Endodermal cell (in vitro differentiated cells): Measurements from ENCODE around the gene SIN3B. TPM values are rescaled to one million over a fixed set of nuclear protein-coding genes. Genes with fewer than 3 reads are reported as not detected.

Experiments used
- DNase-seq: peaks from one replicate; pipeline ENCODE4 v3.0.0-alpha.2; 2017
- H3K27ac ChIP-seq: 2 replicates; pipeline ENCODE4 v1.5.1; 2013; ENCODE audit warnings: mild to moderate bottlenecking, low read depth, low read length, moderate library complexity
- H3K27me3 ChIP-seq: 2 replicates; pipeline ENCODE4 v1.6.1; 2013; ENCODE audit warnings: mild to moderate bottlenecking, low read length, moderate library complexity; ENCODE audit not compliant: insufficient read depth, control insufficient read depth, poor library complexity, severe bottlenecking
- H3K36me3 ChIP-seq: 2 replicates; pipeline ENCODE4 v1.7.0; 2013; ENCODE audit warnings: mild to moderate bottlenecking, low read length, moderate library complexity; ENCODE audit not compliant: control insufficient read depth, insufficient read depth
- H3K4me1 ChIP-seq: one replicate; pipeline ENCODE4 v1.7.0; 2013; ENCODE audit warnings: low read length; ENCODE audit not compliant: control insufficient read depth, insufficient read depth
- H3K4me3 ChIP-seq: 2 replicates; pipeline ENCODE4 v1.5.1; 2013; ENCODE audit warnings: mild to moderate bottlenecking, low read length, moderate library complexity
- H3K9ac ChIP-seq: 2 replicates; pipeline ENCODE4 v1.6.1; 2013; ENCODE audit warnings: mild to moderate bottlenecking, low read length, moderate library complexity; ENCODE audit not compliant: poor library complexity, severe bottlenecking; ENCODE audit errors: extremely low read depth
- H3K9me3 ChIP-seq: 2 replicates; pipeline ENCODE4 v1.6.1; 2013; ENCODE audit warnings: mild to moderate bottlenecking, low read length, moderate library complexity; ENCODE audit not compliant: control insufficient read depth
- H3K27ac Mint-ChIP-seq: 2 replicates; pipeline ENCODE4 v1.8.0; 2020; ENCODE audit warnings: mixed read lengths
- H3K27me3 Mint-ChIP-seq: 2 replicates; pipeline ENCODE4 v1.8.0; 2021; ENCODE audit warnings: mild to moderate bottlenecking, mixed read lengths; ENCODE audit not compliant: insufficient read depth
- H3K36me3 Mint-ChIP-seq: 2 replicates; pipeline ENCODE4 v1.8.0; 2020; ENCODE audit warnings: low read depth, mixed read lengths
- H3K4me1 Mint-ChIP-seq: 2 replicates; pipeline ENCODE4 v1.8.0; 2020; ENCODE audit warnings: mixed read lengths
- H3K4me3 Mint-ChIP-seq: 2 replicates; pipeline ENCODE4 v1.8.0; 2020; ENCODE audit warnings: mild to moderate bottlenecking, moderate library complexity, mixed read lengths
- H3K9me3 Mint-ChIP-seq: 2 replicates; pipeline ENCODE4 v1.8.0; 2020; ENCODE audit warnings: mild to moderate bottlenecking, mixed read lengths
- WGBS, 2 experiments: methylation state at CpG; one replicate each; pipeline versions ENCODE4 v1.1.5 to v1.1.7; 2013; ENCODE audit warnings: missing lambda C conversion rate in 2 of 2, mixed read lengths in 1 of 2; ENCODE audit not compliant: insufficient coverage in 1 of 2, insufficient read length in 1 of 2; 5-methylcytosine and 5-hydroxymethylcytosine counted together
- total RNA-seq, 2 donors: library from RNA; stranded (reverse); fragmentation: NEBNext Ultra II Directional in 1 of 2; extraction: Animal tissue kit (Norgen Biotek cat#: 25700) in 1 of 2; gene quantifications; 2 replicates in 1 of 2; 3 replicates in 1 of 2; pipeline ENCODE4 v1.2.1, GENCODE V29; 2021
- TF ChIP-seq, protein P1 (sequence below): fragments of 200-600 bp; sonication (generic); conservative IDR thresholded peaks from 2 replicates; pipeline ENCODE4 v1.5.0; 2021; ENCODE audit warnings: antibody characterized with exemption, mild to moderate bottlenecking

The SIN3B gene
- total RNA-seq, 2 donors from 2014 or later, result 68.0 to 78.4 TPM

DNA sequence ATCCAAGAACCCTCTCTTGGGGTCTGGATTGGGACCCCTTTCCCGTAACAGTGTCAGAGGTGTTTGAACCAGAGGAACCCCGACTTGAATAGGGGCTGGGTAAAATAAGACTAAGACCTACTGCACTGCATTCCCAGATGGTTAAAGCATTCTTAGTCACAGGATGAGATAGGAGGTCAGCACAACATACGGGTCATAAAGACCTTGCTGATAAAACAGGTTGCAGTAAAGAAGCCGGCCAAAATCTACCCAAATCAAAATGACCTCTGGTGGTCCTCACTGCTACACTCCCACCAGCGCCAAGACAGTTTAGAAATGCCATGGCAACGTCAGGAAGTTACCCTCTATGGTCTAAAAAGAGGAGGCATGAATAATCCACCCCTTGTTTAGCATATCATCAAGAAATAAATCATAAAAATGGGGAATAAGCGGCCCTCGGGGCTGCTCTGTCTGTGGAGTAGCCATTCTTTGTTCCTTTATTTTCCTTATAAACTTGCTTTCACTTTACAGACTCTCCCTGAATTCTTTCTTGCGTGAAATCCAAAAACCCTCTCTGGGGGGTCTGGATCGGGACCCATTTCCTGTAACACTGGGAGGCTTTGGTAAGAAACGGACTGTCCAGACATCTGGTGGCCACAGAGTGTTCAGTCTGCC, 4.4 kb upstream of the SIN3B start:
- Histone ChIP-seq H3K27me3 (no peaks in the 10 kb centered on the region), H3K9ac (no peak overlapping the region), H3K36me3 (no peaks in the 10 kb centered on the region), H3K9me3 (no peaks in the 10 kb centered on the region), H3K4me3 (no peak overlapping the region), H3K27ac (peak overlapping the region; percentile 32), H3K4me1 (no peaks in the 10 kb centered on the region)
- 43 to 54% methylated on average over 5 to 11 of the region's 11 CpGs for WGBS, 2 experiments
- H3K36me3 Mint-ChIP-seq, result no peaks in the 10 kb centered on the region
- peaks cover 7% of the 10 kb centered on the region for H3K9me3 Mint-ChIP-seq
- TF ChIP-seq, protein P1, sequence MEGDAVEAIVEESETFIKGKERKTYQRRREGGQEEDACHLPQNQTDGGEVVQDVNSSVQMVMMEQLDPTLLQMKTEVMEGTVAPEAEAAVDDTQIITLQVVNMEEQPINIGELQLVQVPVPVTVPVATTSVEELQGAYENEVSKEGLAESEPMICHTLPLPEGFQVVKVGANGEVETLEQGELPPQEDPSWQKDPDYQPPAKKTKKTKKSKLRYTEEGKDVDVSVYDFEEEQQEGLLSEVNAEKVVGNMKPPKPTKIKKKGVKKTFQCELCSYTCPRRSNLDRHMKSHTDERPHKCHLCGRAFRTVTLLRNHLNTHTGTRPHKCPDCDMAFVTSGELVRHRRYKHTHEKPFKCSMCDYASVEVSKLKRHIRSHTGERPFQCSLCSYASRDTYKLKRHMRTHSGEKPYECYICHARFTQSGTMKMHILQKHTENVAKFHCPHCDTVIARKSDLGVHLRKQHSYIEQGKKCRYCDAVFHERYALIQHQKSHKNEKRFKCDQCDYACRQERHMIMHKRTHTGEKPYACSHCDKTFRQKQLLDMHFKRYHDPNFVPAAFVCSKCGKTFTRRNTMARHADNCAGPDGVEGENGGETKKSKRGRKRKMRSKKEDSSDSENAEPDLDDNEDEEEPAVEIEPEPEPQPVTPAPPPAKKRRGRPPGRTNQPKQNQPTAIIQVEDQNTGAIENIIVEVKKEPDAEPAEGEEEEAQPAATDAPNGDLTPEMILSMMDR, result no peak
- peak overlapping the region; percentile 48 for H3K4me3 Mint-ChIP-seq
- H3K27me3 Mint-ChIP-seq, result peaks cover 5% of the 10 kb centered on the region
- H3K4me1 Mint-ChIP-seq, result peaks cover 13% of the 10 kb centered on the region
- peak overlapping the region; percentile 84 for H3K27ac Mint-ChIP-seq
- peak; percentile 51 for DNase-seq

DNA sequence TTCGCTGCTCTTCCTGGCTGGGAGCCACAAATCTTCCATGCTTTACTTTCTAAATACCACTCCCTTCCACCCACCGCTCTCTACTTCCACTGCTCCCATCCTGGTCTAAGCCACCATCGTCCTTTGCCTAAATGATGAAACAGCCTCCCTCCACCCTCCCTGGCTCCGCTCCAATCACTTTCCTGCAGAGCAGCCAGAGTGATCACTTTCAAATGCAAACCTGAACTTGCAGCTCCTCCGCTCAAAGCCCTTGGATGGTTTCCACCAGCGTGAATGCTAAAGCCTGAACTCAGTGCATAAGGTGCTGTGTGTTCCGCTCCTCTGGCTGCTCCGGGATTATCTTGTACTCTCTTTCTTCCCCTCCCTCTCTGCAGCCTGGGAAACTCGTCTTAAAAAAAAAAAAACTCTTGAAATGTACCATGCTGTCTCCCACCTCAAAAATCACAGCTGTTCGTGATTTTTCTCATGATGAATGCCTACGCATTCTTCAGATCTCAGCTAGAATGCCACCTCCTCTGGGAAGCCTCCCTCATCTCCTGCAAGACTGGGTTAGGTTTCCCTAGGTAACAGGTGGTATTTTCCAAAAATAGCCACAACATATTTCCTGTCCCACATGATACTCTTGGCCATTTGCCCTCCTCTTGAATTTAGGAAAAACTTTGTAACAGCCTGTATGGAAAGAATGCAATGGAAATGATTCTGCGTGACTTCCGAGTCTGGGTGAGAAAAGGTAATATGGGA, 3.7 kb upstream of the SIN3B start:
- Mint-ChIP-seq H3K27me3 (peaks cover 5% of the 10 kb centered on the region), H3K27ac (peak overlapping the region; percentile 84), H3K4me3 (peak overlapping the region; percentile 48), H3K4me1 (peaks cover 19% of the 10 kb centered on the region), H3K9me3 (peaks cover 7% of the 10 kb centered on the region), H3K36me3 (peaks cover under 1% of the 10 kb centered on the region)
- DNase-seq, result peak; percentile 86
- Histone ChIP-seq H3K27me3 (no peaks in the 10 kb centered on the region), H3K36me3 (no peaks in the 10 kb centered on the region), H3K9me3 (no peaks in the 10 kb centered on the region), H3K27ac (peak overlapping the region; percentile 32), H3K4me3 (no peak overlapping the region), H3K9ac (no peak overlapping the region), H3K4me1 (no peaks in the 10 kb centered on the region)
- TF ChIP-seq, protein P1, result no peak
- 37 to 42% methylated on average over 12 to 13 of the region's 13 CpGs for WGBS, 2 experiments

DNA sequence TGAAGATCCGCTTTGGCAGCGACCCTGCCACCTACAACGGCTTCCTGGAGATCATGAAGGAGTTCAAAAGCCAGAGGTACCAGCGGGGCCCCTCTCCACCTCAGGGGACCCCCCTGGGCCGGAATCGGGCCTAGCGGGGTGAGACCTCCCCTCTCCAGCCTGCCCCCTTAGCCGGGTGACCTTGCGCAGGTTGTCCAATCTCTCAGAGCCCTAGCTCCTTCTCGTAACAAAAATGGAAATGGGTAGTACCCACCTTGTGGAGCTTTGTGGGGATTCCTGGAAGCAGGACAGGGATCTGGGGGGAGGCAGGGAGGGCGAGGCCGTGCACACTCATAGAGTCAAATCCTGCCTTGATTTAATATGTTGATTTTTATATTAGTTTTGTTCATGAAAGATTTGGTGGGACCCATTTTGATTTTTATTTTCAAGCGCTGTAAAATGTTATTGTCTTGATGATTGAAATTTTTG, 658 bp downstream of the SIN3B start:
- Histone ChIP-seq H3K36me3 (peaks cover 31% of the 10 kb centered on the region), H3K4me1 (no peaks in the 10 kb centered on the region), H3K27me3 (no peaks in the 10 kb centered on the region), H3K27ac (no peak overlapping the region), H3K4me3 (peak overlapping the region; percentile 95), H3K9me3 (no peaks in the 10 kb centered on the region), H3K9ac (peak overlapping the region; percentile 68)
- peaks cover 38% of the 10 kb centered on the region for H3K36me3 Mint-ChIP-seq
- peaks cover 5% of the 10 kb centered on the region for H3K27me3 Mint-ChIP-seq
- peaks cover 7% of the 10 kb centered on the region for H3K9me3 Mint-ChIP-seq
- peak overlapping the region; percentile 84 for H3K4me3 Mint-ChIP-seq
- WGBS, 2 experiments, result 21 to 38% methylated on average over 6 to 13 of the region's 13 CpGs
- DNase-seq, result no peak
- peaks cover 17% of the 10 kb centered on the region for H3K4me1 Mint-ChIP-seq
- peak overlapping the region; percentile 74 for H3K27ac Mint-ChIP-seq
- TF ChIP-seq, protein P1, result no peak
